GM12801 (cell line): ENCODE measurements around the gene TBC1D22A.

ENCODE experiments used
- CTCF ChIP-seq: IDR thresholded peaks from one replicate; pipeline ENCODE4 v1.5.1; 2011; ENCODE audit warnings: control low read depth; ENCODE audit not compliant: insufficient read length; ENCODE audit errors: extremely low read depth

Gene TBC1D22A

GRCh38 chr22:47018010-47018910, 255.8 kb downstream of the TBC1D22A start:
- no peak for TF ChIP-seq CTCF

GRCh38 chr22:47019012-47019790, 256.8 kb downstream of the TBC1D22A start:
- no peak for TF ChIP-seq CTCF

DNA sequence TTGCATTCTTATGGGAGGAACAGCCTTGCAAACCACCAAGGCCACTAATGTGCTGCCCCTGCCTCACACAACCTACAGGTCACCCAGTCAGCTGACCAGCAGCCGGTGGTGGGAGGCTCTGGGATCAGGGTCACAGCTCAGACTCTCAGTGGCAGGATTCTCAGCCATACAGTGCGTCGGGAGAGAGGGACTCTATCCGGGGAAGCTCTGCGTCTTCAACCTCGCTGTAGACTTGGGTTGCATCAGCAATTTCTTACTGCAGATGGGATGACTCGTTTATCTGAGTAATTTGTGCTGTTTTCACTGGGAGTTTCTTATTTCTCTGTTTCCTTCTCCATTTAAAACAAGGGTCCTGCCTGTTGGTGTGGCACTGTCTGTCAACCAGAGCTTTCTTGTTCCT, 257.7 kb downstream of the TBC1D22A start:
- TF ChIP-seq CTCF, result no peak

DNA sequence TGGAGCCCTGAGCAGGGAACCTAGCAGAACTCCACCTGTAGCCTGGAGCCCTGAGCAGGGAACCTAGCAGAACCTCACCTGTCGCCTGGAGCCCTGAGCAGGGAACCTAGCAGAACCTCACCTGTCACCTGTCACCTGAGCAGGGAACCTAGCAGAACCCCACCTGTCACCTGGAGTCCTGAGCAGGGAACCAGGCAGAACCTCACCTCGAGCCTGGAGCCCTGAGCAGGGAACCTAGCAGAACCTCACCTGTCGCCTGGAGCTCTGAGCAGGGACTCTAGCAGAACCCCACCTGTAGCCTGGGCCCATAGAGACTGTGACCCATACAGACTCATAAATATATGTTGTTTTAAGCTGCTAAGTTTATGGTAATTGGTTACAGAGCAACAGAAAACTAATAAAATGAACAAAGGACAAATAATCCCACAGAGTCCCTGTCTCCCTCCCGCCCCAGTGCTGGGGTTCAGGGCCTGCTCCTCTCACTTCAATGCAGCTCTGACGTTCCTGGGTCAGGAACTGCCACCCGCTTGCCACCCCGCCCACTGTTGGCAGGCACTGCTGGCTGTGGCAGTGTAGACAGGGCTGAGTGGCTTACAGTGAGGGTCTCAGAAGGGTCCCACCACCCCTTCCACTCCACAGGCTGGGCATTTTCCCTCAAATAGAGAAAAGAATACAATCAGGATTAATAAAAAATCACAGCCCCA, 259.1 kb downstream of the TBC1D22A start:
- TF ChIP-seq CTCF, result no peak

DNA sequence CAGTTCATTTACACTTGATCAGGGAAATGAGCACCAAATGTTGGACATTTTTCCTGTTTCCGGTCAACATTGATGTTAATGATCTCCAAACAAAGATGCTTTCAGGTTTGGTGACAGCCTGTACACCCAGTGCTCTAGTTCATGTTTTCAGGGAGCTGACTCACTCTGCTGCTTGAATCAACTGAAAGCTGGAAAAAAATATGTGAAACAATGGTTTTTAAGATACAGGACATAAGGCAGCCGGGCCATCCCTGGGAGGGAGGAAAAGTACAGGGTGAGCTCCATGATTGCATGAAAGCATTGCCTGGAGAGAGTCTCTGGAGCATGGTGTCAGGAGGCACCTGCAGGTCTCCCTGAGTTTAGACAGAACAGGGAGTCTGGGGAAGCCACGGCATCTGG, 259.6 kb downstream of the TBC1D22A start:
- no peak for TF ChIP-seq CTCF

- TF ChIP-seq CTCF, result no peak
Measured at GRCh38 chr22:47022475-47022874, 260.0 kb downstream of the TBC1D22A start.

- TF ChIP-seq CTCF, result no peak
Measured at GRCh38 chr22:47023871-47024270, 261.4 kb downstream of the TBC1D22A start.
